Measurements from ENCODE around the gene HLA-DPB1.
"Not testable (repeated sequence)": the region's sequence is repeated elsewhere in the genome, so short reads cannot be mapped to it uniquely, and the experiment has no call there.

Gene HLA-DPB1

DNA sequence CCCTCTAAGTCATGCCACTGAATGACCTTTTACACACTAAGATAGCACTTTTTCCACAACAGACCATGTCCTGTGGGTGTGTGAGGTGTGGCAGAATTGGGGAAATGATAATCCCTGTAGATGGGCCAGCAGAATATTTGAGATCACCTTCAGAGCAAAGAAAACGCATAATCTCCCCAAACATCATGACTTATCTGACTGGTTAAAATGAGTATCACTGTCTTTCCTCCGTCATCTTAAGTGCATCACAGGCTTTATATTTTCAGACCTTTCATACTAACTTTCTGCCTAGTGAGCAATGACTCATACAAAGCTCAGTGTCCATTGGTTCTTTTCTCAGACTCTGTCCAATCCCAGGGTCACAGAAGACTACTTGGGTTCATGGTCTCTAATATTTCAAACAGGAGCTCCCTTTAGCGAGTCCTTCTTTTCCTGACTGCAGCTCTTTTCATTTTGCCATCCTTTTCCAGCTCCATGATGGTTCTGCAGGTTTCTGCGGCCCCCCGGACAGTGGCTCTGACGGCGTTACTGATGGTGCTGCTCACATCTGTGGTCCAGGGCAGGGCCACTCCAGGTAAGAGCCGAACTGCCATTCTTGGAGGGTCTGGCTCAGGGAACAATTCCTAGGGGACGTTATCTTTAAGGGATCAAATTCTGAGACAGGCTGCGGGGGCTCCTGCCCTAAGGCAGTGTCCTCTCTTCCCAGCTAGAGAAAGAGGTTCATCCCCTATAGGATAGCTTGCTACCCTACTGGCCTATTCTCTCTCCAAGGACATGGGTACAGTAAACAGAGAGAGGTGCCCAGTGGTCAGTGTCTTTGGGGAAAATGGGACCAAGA, at the start of gene HLA-DPB1:
Gene HLA-DPB1, plus strand, starts transcription at position 423 of the 838 bp plus-strand sequence. Its CDS starts 52 bp downstream, at position 475.
- DNase-seq = peak; percentile 78

DNA sequence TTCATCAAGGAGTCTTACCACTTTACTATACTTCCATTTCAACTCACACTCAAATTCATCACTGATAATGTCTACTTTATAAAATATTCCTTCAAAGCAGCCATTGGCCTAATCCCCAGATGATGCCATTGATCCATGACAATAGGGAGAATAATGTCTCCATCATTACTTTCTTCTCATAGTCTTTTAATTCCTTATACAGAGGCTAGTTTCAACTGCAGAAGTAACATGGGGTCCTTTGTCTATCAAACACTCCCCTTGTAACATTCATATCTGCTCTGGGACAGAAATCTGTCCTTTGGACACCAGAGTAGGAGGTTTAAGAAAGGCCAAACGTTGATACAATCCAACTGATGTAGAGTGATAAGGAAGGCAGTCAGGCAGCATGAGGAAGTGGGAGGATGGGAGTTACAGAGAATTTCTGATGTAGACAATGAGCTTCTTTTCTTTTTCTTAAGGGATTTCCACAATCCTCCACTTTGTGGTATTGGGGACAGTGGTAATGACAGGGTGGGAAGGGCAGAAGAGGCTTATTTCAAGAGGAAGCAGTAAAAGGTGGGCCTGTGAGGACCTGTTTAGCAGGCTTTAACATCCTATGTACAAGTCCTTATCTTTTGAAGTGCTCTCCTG, 47.5 kb upstream of the HLA-DPB1 start:
- DNase-seq = peak; percentile 11

DNA sequence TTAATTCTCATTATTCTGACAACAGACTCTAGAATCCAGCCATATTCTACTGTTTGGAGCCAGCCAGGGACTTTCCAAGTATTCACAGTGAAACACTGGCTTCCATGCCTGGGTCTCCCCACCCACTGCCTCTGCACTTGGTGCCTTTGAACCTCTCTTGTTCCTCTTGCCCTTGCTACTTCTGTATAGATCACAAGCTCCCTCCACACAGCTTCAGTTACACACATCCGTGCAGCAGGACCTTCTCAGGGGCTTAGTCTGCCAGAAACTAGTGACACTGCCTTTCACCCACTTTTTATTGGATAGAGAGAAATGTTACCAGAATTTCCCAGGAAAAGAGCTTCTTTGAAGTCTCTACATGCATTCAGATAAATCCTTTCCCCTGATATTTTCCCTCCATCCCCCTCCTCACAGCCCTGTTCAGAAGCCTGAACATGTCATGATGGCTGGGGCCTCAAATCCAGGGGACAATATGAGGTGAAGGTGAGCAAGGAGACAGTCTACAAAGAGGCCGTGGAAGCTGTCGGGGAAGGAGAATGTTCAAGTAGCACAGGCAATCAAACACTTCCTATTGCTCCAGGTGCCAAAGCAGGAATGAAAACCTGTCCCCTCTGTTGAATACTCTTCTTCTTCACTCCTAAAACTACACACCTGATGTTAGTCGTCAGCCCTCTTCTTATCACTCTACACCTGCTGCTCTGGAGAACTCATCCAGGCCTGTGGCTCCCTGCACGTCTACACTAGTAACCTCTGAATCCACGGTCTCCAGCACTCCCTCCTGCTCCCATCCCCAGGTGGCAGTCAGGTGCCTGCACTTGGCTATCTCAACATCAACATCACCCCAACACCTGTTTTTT, 46.2 kb upstream of the HLA-DPB1 start:
- peak; percentile 88 for DNase-seq

DNA sequence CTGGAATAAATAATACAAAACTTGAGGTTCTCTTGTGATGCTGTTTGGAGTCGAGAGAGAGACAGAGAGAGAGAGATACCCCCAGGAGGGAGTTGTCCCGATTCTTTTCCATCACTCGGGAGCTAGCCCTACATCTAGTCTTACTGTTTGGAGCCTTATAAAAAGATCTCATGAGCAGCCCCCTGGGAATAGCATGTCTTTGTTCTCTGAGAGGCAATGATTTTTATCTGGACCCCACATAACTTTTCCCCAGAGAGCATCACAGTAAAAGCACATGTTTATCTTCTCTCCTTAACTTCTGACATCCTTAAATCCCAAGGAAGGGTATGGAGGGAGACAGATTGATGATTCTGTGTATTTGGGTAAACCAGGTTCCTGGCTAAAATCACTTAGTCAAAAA, 45.5 kb upstream of the HLA-DPB1 start:
- no peak for DNase-seq

DNA sequence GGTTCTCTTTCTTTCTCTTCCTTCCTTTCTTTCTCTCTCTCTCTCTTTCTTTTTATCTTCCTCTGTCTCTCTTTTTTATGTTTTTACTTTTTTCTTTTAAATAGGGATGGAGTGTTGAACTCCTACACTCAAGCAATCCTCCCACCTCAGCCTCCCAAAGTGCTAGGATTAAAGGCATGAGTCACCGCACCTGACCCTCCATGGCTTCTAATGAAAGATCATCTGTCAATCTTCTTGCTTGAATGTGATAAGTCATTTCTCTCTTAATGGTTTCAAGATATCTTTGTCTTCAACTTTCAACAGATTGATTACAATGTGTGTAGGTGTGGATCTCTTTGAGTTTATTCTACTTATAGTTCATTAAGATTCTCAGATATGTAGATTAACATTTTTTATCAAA, 41.2 kb upstream of the HLA-DPB1 start:
- DNase-seq = no peak

DNA sequence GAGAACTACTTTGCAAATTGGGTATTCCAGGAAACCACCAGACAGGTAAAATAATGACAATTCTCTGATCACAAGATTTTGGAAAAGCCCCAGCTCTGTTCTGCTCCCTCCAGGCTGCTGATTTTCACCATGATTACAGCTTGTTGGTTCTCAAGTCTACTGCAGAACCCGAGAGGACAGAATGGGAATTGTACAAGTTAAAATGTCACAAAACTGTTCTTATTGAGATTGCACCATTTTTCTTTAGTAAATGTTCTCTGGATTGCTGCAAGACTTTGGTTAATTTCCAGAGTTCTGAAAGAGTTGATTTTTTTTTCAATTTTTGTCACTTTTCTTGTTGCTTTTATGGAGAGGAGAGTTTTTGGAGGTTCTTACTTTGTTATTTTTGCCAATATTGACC, 39.3 kb upstream of the HLA-DPB1 start:
- no peak for DNase-seq

DNA sequence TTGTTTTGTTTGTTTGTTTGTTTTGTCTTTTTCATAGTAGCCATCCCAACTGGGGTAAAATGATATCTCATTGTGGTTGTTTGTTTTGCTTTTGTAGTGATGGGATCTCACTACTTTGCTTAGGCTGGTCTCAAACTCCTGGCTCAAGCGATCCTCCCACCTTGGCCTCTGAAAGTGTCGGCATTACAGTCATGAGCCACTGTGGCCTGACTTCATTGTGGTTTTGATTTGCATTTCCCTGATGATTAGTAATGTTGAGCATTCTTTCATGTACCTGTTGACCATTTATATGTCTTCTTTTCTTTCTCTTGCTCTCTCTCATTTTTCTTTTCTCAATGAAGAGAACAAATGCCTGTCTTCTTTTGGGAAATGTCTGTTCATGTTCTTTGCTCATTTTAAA, 35.6 kb upstream of the HLA-DPB1 start:
- no peak for DNase-seq

DNA sequence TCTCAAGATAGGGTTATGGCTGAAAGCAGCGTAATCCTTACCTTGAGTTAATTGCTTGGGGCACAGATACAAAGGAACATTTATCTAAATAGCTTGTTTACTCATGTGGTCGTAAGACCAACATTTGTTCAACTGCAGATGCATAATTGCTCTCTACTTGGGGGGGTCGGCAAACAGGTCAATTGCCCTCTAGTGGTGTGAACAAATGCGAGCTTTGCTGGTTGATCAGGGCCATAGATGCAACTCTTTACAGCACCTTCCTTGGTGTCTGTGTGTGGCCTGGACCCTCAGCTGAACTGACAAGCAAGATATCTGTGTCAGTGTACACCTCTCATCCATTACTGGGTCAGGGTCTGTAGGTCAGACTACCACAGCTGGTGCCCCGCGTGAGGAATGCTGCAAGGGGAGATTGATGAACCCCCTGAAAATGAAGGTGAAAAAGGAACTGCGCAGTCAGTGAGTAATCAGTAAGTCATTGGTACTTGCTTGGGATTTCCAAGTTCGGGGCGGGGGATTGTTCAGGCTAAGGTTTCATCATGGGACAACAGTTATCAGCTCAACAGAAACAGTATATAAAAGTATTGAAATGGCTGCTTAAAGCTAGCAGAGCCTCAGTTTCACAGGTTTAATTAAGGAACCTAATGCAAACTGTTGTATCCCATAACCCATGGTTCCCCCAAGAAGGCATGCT, 26.3 kb upstream of the HLA-DPB1 start:
- DNase-seq = no peak

DNA sequence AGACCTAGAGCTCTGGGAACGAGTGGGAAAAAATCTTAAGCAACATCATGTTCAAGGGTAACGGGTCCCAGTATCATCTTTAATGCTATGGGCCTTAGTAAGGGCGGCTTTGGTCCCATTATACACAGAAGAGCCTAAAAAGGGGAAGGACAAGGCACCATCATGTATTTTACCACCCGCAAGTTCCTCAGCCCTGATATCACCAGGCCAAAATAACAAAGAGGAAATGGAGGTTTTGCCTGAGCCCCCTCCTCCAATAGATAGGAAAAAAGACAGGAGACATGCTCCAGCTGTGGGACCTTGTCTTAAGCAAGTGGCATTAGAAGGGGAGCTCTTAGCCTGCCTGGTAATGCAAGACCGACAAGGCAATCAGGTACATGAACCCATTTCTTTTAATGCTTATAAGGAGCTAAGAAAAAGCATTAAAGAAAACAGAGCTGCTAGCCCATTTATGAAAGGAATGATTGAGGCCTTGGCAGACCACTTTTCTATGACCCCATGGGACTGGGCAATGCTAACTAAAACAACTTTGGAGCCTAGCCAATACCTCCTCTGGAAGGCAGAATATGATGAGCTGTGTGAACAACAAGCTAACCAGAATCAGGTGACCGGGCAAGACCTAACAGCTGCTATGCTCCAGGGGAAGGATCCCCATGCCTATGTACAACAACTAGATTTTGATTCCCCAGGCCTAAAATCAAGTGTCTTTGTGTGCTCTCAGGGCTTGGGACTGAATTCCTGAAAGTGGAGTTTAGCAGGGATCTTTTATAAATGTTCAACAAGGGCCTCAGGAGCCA, 25.6 kb upstream of the HLA-DPB1 start:
- peak; percentile 58 for DNase-seq

DNA sequence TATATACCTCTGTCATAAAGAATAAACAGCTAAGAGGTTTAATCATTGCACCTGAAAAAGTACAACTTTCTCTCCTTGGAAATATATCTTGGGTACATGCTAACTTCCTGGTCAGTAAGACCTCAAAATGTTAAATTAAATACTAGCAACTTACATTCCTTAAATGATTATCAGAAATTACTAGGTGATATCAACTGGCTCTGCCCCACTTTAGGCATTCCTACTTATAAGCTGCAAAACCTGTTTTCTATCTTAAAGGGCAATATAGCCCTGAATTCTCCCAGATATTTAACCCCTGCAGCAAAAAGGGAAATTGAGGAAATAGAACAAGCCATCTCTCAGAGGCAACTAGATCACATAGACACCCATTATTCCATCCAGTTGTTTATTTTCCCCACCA, 23.2 kb upstream of the HLA-DPB1 start:
- no peak for DNase-seq

DNA sequence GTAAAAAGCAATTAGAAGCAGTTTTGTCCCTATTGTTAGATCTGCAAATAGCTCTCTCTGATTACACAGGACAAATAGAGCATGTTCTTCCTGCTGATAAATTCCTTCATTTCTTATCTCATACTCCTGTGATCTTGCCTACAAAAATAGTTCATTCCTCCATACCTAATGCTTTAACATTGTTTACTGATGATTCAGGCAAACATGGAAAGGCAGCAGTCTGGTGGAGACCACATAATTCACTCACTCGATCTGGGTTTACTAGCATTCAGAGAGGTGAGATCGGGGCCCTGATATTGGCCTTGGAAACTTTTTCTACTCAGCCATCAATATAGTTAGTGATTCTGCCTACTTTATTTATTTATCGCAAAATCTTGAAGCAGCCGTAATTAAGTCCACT, 22.6 kb upstream of the HLA-DPB1 start:
- no peak for DNase-seq

DNA sequence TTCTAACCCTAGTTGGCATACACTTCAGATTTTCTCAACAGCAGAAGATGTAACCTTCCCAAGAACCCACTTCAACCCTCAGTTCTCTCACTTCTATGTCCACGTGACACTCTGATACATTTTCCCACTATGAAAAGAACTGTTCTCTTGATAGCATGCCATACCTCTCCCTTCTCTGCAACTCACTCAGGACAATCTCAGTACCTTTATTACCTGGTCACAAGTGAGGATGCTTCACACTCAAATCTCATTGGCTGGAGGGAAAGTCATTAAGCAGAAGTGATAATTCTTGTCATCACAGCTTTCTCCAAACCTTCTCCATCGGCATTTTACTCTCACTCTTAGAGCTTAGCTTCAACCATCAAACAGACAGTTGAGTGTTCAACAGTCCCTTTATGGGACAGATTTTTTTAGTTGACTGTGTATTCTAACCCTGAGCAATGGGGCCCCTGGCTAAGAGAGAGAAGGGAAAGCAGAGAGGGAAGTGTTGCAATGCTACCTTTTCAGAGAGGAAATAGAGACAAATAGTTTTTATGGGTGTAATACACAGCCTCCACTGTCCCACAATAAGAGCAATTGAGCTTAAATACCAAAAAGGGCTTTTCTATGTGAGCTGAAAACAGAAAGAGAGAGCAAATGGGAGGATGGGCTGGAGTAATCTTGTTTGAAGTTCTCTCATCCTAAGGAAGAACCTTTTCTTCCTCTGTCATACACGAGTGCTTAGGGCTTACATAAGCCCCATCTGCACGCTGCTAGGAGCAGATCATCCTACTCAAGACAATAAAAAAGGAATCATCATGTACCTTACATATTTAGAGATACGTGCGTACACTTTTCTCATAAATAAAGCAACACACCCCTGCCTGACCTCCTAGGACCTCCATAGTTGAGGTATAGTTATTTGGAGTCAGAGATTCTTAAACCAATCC, 18.3 kb upstream of the HLA-DPB1 start:
- DNase-seq = no peak

DNA sequence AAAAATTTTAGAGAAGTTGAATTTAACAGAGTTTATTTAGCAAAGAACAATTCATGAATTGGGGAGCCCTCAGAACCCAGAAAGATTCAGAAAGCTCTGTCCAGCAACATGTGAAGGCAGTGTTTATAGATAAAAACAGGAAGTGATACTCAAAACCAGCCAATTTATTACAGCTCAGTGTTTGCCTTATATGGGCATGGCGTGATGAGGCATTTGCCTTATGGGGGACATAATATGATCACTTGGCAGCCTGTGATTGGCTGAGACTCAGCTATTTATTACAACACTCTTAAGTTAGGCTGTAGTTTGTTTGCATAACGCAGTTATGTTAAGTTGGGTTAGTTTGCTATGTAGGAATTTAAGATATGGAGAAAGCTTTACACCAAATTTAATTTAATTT, 13.8 kb upstream of the HLA-DPB1 start:
- DNase-seq = no peak

DNA sequence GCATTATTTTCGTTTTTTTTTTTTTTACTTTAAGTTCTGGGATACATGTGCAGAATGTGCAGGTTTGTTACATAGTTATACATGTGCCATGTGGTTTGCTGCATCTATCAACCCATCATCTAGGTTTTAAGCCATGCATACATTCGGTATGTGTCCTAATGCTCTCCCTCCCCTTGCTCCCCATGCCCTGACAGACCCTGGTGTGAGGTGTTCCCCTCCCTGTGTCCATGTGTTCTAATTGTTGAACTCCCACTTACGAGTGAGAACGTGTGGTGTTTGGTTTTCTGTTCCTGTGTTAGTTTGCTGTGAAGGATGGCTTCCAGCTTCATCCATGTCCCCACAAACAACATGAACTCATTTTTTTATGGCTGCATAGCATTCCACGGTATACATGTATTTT, 12.4 kb upstream of the HLA-DPB1 start:
- DNase-seq = not testable (repeated sequence)

DNA sequence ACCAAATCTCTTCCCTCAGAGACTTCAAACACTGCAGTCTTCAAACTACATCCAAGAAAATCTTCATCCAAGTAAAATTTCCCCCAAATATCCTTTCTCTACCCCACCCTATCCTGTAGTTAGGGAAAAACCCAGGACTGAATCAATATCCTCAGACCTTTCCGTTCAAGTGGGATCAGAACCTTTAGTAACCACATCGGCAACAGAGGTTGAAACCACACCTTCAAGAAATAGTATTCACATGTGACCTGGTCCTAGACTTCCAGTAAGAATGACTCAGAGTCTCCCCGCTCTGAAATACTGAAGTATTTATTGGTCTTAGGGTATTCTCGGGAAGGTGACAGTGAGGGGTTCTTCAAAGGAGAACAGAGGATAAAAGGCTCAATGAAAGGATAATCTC, 11.1 kb upstream of the HLA-DPB1 start:
- DNase-seq = no peak

DNA sequence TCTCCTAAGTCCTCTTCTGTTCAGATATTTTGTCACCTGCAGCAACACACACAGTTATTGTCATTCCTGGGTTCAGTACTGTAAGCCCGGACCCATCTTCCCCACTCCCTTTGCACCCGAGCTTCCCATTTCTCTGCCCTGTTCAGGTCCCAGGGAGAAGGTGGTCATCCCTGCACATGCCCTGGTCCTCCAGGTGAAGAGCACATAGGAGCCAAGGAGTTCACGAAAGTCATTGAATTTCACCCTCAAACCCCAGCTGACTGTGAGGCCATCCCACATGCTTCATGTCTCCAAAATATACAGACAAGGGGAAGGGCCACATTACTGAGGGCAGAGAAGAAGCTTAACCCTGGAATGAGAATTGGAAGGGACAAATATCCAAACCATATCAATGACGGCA, 10.5 kb upstream of the HLA-DPB1 start:
- no peak for DNase-seq

DNA sequence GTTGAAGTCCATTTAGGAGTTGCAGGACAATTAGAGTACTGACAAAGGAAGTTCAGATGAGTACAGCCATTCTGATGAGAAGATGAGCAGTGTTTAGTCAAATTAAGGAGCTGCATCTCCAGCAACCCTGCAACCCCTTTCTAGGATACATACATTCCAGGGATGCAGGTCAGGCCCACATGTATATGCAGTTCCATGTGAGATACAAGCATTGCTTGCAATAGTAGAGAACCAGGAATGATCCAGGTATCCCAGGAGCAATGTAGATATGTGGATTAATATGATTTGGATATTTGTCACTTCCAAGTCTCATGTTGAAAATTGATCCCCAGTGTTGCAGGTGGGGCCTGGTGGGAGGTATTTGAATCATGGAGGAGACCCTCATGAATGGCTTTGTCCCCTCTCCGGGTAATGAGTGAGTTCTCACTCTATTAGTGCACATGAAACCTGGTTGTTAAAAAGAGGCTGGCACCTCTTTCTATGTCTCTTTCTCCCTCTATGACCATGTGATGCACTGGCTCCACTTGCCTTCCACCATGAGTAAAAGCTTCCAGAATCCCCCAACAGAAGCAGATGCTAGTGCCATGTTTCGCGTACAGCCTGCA, 8.8 kb upstream of the HLA-DPB1 start:
- no peak for DNase-seq

DNA sequence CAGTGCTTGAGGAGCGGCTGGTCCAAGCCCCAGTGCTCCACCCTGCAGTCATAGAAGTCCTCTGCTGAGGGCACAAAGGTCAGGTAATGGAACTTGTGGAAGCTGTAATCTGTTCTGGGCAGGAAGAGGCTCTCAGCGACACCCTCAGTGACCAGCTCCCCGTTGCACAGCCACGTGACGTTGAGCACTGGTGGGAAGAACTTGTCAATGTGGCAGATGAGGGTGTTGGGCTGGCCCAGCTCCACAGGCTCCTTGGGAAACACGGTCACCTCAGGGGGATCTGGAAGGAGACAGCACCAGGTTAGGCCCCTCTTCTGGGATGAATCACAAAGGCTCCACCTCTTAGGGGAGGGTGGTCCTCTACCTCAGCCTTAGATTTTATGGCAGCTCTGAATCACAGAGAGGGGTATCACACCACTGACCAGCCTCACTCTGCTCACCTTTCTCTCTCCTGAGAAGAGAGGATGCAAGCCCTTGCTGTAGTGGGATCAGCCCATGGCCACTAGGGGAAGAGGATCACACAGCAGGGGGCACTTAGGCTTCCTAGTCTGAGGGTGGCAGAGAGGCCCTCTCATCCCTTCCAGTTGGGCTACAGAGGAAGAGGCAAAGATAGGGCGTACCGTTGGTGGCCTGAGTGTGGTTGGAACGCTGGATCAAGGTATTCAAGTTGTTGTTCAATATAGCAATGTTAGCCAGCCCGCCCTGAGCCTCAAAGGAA, 6.6 kb upstream of the HLA-DPB1 start:
- no peak for DNase-seq

DNA sequence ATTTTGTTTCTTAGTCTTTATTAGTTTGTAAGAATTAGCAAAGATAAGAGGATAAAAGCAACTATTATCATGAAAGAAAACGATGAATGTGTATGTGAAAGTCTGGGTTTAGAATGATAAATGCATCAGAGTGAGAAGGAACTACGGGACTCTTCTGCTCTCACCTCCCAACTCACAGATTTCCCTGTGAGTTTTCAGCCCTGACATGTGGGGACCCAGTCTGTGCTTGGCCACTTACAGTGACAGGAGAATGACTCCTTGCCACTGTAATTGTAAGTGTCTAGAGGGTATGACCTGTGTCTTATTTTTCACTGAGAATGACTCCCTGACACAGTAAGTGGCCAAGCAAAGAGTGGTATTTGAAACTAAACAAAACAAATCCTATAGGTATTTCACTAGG, 4.9 kb upstream of the HLA-DPB1 start:
- DNase-seq = no peak

DNA sequence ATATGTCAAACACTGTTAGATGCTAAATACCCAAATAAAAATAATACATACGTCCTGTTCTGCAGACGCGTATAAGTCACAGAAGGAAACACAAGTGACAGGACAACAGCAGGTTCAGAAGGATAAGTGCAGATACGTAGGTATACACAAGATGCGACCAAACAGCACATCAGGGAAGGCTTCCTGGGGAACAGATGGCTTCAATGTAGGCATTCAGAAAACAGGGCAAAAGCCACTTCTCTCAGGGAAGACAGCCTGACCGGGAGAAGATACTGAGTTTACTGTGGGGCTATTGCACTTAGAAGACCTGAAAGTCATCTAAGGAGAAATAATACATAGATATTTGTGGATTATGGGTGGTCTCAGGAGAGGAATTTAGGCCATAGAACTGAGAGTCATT, 4.2 kb upstream of the HLA-DPB1 start:
- DNase-seq = no peak
